NCI-H748 treated with DMSO at 0.1 percent for 48 hours (cell line): ENCODE data around the gene SDR39U1.

Experiments used
- DNase-seq: peaks from one replicate; lab custom pipeline; 2025; lab: John Stamatoyannopoulos, UW

SDR39U1 gene

GRCh38 chr14:24429395-24430142 is 13.0 kb downstream of the SDR39U1 start, which contains the start of the genes CBLN3 and KHNYN:
CBLN3 (minus strand) TSS chr14:24429668; CDS start chr14:24429054, 614 bp downstream.
KHNYN (plus strand) TSS chr14:24429954; CDS start chr14:24430731, 777 bp downstream.
- peak; percentile 73 for DNase-seq

GRCh38 chr14:24428628-24429394 is 13.8 kb downstream of the SDR39U1 start:
- DNase-seq, result no peak

DNA sequence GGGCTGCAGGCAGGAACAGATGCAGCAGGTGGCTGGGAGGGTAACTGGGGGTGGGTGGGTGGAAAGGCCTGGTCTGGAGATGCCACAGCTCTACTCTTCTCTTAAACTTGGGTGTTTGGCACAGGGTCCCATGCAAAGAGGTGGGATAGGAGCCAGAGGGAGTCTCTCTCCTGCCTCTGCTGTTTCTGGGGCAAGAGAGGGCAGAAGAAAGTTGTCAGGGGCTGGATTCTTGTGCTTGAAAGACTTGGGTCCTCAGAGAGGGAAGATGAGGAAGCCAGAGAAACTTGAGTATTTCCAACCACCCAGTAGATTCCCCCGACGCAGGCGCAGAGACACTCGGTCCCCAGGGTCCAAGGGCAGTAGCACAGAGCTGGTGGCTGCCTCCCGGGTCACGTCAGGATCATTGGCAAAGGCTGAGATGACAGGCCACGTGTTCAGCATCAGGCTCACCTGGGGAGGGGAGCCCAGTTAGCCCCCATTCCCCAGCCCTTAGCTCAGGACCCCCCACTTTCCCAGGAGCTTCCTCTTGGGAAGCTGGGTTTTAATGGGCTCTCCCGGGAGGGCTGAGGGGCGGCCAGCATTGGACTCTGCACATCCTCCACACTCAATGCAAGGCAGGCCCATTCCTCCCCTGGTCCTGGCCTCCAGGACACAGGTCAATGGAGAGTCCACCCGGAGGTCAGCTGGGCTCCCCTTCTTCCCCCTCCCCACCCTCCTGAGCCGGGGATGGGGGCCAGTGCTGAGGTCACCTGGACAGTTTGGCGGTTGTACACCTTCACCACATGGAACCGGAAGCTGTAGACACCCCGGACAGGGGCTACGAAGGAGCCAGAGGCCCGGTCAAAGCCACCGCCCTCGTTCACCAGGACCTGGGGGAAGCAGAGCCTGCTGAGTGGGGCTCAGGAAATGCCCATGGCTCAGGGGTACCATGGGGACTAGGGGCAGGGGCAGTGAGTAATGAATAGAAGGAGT is 14.8 kb downstream of the SDR39U1 start:
- no peak for DNase-seq

DNA sequence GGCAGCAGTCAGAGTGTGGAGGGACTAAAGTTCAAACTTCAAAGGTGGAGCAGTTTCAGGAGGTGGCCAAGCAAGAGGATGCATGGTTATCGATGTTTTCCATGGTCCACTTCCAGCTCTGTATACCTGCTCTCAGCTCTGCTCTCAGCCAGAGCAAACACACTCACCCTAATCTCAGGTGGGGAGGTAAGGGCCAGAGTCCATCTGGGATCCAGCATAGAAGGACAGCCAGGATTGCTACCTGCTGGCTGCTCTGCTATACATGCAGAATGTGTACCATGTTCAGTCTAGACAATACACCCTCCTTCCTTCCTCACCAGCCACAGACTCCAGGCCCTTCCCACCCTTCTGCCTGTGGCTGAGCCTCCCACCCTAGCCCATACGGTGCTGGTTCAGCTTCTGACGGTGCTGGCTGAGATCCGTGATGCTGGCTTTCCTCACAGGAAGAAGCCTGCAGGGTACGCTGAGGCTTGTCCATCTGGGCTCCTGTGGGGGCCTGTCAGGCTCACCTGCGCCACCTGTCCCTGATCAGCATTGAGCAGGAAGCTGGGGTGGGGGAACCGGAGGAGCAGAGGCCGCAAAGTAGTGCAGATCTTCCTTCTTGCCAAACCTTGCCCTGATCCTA is 15.6 kb downstream of the SDR39U1 start:
- DNase-seq, result no peak

DNA sequence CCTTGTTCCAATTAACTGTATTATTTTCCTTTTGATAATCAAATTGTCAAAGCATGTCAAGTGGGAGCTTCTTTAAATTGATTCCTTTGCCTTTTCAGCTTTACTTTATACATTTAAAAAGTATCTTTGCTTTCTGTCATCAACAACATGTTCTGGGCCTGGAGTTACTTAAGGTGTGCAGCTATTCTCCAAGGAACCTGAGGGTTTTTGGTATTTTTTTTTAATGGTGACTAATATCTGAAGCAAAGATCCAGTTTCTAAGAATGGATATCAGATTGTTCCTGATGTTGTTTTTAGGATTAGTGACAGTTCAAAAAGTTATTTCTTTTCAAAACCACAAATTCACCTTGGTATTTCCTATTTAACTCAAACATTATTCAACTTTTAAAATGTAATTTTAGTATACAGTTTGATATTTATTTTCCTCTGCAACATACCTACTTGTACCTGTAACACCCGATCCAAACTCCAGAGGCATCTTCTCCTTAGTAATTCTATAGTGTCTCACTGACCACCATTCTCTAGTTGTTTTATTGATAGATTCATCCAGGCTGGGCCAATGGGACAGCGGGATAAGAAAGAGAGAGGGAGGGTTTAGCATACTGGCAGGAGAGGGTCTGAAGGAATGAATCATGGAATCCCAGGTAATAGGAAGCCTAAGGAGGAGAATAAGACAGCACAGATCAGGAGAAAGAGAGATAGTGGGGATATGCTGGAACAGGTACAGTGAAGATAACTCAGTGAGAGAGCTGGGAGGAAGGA is 16.2 kb downstream of the SDR39U1 start:
- no peak for DNase-seq

GRCh38 chr14:24425704-24426103 is 16.9 kb downstream of the SDR39U1 start:
- DNase-seq, result no peak

DNA sequence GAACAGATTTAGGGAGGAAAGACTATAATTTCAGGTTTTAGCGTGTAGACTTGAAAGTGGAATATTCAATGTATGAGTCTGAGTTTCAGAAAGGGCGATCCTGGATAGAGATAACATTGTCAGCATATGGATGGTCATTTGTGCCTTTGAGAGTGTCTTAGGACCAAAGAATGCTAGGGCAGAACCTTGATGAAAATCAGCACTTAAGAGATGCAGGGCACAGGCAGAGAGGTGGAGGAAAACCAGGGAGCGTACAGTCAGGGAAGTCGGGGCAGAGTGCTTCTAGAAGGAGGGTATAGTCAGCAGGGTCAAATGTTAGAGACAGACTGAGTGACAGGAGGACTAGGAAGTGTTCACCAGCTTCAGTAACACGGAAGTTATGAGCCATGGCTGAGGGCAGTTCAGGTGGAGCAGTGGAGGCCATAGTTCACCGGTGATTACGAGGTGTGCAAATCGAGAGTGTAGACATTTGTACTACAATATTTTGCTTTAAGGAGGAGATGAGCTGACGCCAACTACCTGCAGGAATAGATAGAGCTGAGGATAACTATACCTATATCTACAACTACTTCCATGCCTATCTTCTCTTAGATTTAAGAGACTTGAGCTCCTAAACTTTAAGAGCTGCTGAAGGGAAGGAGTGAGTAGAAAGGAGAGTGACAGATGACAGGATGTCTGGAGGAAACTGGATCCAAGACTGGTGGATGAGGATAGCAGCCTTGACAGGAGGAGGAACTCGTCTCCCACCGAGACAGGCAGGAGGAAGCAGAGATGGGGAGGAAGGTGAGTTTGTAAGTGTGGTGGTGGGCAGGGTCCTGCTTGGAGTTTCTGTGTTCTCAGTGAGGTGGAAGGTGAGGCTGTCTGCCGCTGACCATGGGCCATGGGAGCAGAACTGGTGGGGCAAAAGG is 19.6 kb downstream of the SDR39U1 start:
- DNase-seq, result no peak

DNA sequence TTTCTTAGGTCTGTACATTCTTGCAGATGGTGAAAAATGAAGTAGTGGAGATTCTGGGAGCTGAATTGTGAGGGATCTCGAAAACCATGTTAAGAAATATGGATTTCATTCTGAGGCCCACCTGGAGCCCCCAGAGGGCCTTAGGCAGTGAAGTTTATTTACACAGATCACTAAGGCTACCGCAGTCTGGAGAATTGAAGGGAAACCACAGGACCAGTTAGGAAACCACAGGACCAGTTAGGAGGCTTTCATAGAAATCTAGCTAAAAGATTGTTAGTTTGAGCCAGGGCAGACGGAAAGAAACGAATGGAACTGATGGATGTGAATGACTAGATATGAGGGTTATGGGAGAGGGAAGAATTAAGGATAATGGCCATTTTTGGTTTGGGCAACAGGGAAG is 20.3 kb downstream of the SDR39U1 start:
- no peak for DNase-seq

GRCh38 chr14:24418492-24418873 is 24.1 kb downstream of the SDR39U1 start:
- no peak for DNase-seq

- no peak for DNase-seq
Observed at GRCh38 chr14:24417832-24418491, 24.6 kb downstream of the SDR39U1 start.

DNA sequence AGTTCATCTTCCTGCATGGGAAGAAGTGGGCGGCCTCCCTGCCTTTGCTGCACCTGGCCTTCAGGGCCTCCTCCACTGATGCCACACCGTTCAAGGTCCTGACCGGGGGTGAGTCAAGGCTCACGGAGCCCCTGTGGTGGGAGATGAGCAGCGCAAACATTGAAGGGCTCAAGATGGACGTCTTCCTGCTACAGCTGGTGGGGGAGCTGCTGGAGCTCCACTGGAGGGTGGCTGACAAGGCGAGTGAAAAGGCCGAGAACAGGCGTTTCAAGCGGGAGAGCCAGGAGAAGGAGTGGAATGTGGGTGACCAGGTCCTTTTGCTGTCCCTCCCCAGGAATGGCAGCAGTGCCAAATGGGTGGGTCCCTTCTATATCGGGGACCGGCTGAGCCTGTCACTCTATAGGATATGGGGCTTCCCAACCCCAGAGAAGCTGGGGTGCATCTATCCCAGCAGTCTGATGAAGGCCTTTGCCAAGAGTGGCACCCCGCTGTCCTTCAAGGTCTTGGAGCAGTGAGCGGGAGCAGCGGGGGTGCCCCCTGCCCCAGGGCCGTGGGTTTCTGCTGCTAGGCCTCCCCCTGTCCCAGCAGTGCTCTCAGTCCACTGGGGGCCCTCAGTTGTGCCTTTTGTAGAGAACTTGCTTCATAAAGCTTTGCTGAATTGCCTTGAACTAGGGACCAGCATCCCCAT is 25.5 kb downstream of the SDR39U1 start:
- no peak for DNase-seq

- no peak for DNase-seq
Observed at GRCh38 chr14:24416254-24416931, 26.2 kb downstream of the SDR39U1 start.

DNA sequence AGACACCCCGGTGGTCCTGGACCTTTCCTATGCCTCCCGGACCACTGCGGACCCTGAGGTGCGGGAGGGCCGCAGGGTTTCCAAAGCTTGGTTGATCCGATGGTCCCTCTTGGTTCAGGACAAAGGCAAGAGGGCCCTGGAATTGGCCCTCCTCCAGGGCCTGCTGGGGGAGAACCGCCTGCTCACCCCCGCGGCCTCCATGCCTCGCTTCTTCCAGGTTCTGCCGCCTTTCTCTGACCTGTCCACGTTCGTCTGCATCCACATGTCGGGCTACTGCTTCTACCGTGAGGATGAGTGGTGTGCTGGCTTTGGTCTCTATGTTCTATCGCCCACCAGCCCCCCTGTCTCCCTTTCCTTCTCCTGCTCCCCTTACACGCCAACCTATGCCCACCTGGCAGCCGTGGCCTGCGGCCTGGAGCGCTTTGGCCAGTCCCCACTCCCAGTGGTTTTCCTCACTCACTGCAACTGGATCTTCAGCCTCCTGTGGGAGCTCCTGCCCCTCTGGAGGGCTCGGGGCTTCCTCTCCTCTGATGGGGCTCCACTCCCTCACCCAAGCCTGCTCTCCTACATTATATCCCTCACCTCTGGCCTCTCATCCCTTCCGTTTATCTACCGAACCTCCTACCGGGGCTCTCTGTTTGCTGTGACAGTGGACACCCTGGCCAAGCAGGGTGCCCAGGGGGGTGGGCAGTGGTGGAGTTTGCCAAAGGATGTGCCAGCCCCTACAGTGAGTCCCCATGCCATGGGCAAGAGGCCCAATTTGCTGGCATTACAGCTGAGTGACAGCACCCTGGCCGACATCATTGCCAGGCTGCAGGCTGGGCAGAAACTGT is 26.9 kb downstream of the SDR39U1 start:
- no peak for DNase-seq

- no peak for DNase-seq
Observed at GRCh38 chr14:24414732-24415420, 27.7 kb downstream of the SDR39U1 start.

DNA sequence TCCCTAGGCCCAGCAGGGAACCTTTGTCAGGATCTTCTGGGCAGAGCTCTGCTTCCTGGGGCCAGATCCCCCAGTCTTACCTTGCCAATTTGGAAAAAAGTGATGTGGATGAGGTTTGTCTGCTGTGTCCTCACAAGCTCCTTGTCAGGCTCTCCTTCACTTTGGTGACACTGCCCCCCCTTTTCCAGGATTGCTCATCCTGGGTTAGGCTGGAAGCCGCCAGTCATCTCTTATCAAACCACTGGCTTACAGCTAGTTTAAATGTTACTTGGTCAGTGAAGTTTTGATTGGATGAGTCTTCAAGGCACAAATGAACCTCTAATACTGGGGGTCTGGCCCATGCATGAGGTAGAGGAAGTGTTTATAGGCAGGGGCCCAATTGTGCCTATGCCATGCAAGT is 28.5 kb downstream of the SDR39U1 start:
- no peak for DNase-seq
